HFFc6 (cell line): ENCODE measurements around the gene PHC2. TPM values are rescaled to one million over a fixed set of nuclear protein-coding genes. Genes with fewer than 3 reads are reported as not detected.
A peak's percentile ranks its signal among the peaks of the same experiment; 100 is the strongest.

Experiments used
- DNase-seq: peaks from one replicate; pipeline ENCODE4 v3.0.0-alpha.2; 2018
- H3K27ac Mint-ChIP-seq: 2 replicates; pipeline ENCODE4 v1.8.0; 2020; ENCODE audit warnings: mild to moderate bottlenecking, mixed read lengths
- H3K27me3 Mint-ChIP-seq: 2 replicates; pipeline ENCODE4 v1.8.0; 2021; ENCODE audit warnings: mild to moderate bottlenecking, moderate library complexity, mixed read lengths; ENCODE audit not compliant: insufficient read depth
- H3K36me3 Mint-ChIP-seq: 2 replicates; pipeline ENCODE4 v1.8.0; 2021; ENCODE audit warnings: low read depth, mixed read lengths
- H3K4me1 Mint-ChIP-seq: 2 replicates; pipeline ENCODE4 v1.8.0; 2020; ENCODE audit warnings: low read depth, mixed read lengths
- H3K4me3 Mint-ChIP-seq: 2 replicates; pipeline ENCODE4 v1.8.0; 2020; ENCODE audit warnings: mild to moderate bottlenecking, moderate library complexity, mixed read lengths
- H3K9me3 Mint-ChIP-seq: 2 replicates; pipeline ENCODE4 v1.8.0; 2020; ENCODE audit warnings: mild to moderate bottlenecking, mixed read lengths
- total RNA-seq, 6 experiments: library from RNA; stranded (reverse); fragmentation: NEBNext Ultra II Directional; extraction: Animal tissue kit (Norgen Biotek cat#: 25700); gene quantifications; 2 replicates in 1 of 6; 3 replicates in 5 of 6; pipeline ENCODE4 v1.2.3, GENCODE V29; 2021
- TF ChIP-seq, protein P1 (sequence below): fragments of 200-600 bp; sonication (generic); IDR thresholded peaks from 2 replicates; pipeline ENCODE4 v1.5.0; 2021; ENCODE audit warnings: antibody characterized with exemption, mild to moderate bottlenecking

PHC2 gene
- total RNA-seq, 6 experiments from 2014 or later, result 86.5 to 105 (median 99.6) TPM

GRCh38 chr1:33370301-33370700 lies 60.6 kb downstream of the PHC2 start:
- 0 out of 2 replicates have a peak, but pooled peaks cover 14% of the 10 kb centered on the region for H3K36me3 Mint-ChIP-seq
- peaks cover 54% of the 10 kb centered on the region for H3K4me1 Mint-ChIP-seq
- TF ChIP-seq, protein P1, sequence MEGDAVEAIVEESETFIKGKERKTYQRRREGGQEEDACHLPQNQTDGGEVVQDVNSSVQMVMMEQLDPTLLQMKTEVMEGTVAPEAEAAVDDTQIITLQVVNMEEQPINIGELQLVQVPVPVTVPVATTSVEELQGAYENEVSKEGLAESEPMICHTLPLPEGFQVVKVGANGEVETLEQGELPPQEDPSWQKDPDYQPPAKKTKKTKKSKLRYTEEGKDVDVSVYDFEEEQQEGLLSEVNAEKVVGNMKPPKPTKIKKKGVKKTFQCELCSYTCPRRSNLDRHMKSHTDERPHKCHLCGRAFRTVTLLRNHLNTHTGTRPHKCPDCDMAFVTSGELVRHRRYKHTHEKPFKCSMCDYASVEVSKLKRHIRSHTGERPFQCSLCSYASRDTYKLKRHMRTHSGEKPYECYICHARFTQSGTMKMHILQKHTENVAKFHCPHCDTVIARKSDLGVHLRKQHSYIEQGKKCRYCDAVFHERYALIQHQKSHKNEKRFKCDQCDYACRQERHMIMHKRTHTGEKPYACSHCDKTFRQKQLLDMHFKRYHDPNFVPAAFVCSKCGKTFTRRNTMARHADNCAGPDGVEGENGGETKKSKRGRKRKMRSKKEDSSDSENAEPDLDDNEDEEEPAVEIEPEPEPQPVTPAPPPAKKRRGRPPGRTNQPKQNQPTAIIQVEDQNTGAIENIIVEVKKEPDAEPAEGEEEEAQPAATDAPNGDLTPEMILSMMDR, result no peak
- H3K4me3 Mint-ChIP-seq, result no peak overlapping the region
- H3K27ac Mint-ChIP-seq, result peak overlapping the region; percentile 32
- DNase-seq, result peak; percentile 81
- peaks cover under 1% of the 10 kb centered on the region for H3K27me3 Mint-ChIP-seq
- no peaks in the 10 kb centered on the region for H3K9me3 Mint-ChIP-seq

- DNase-seq, result no peak
- Mint-ChIP-seq H3K27ac (no peak overlapping the region), H3K9me3 (no peaks in the 10 kb centered on the region), H3K27me3 (peaks cover 2% of the 10 kb centered on the region), H3K4me3 (no peak overlapping the region), H3K4me1 (peaks cover 53% of the 10 kb centered on the region), H3K36me3 (0 out of 2 replicates have a peak, but pooled peaks cover 14% of the 10 kb centered on the region)
- TF ChIP-seq, protein P1, result no peak
These were observed 61.1 kb downstream of the PHC2 start for GRCh38 chr1:33369764-33370163.

DNA sequence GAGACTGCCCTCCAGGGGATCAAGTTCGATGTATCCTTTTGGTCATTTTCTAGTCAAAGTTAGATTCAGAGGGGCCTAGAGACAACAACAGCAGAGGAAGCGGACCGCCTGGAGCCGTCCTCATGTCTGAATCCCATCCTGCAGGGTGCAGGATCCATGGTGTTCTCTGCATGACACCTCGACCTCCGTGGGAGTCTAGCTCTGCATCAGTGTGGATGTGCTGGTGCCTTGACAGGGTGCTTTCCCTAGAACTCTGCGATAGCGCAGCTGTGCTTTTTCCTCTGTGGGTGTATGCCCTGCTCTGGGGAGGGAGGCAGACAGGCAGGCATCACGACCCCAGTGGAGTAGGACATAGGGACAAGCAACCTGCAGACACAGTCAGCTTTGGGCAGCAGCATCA lies 61.8 kb downstream of the PHC2 start:
- TF ChIP-seq, protein P1, result no peak
- Mint-ChIP-seq H3K4me1 (peaks cover 53% of the 10 kb centered on the region), H3K4me3 (no peak overlapping the region), H3K27me3 (peaks cover 2% of the 10 kb centered on the region), H3K27ac (no peak overlapping the region), H3K36me3 (0 out of 2 replicates have a peak, but pooled peaks cover 14% of the 10 kb centered on the region), H3K9me3 (no peaks in the 10 kb centered on the region)
- no peak for DNase-seq

- peaks cover 52% of the 10 kb centered on the region for H3K4me1 Mint-ChIP-seq
- H3K27me3 Mint-ChIP-seq, result peaks cover 2% of the 10 kb centered on the region
- no peaks in the 10 kb centered on the region for H3K9me3 Mint-ChIP-seq
- no peak for DNase-seq
- no peak overlapping the region for H3K4me3 Mint-ChIP-seq
- no peak overlapping the region for H3K27ac Mint-ChIP-seq
- 0 out of 2 replicates have a peak, but pooled peaks cover 14% of the 10 kb centered on the region for H3K36me3 Mint-ChIP-seq
- TF ChIP-seq, protein P1, result no peak
These were observed 62.5 kb downstream of the PHC2 start for GRCh38 chr1:33368431-33368830.

GRCh38 chr1:33367485-33368405 lies 63.1 kb downstream of the PHC2 start:
- peaks cover 2% of the 10 kb centered on the region for H3K27me3 Mint-ChIP-seq
- no peak overlapping the region for H3K4me3 Mint-ChIP-seq
- peak overlapping the region; percentile 20; the same call in 1 of the 2 replicates for H3K27ac Mint-ChIP-seq
- TF ChIP-seq, protein P1, result peak; percentile 98
- 0 out of 2 replicates have a peak, but pooled peaks cover 14% of the 10 kb centered on the region for H3K36me3 Mint-ChIP-seq
- H3K4me1 Mint-ChIP-seq, result peaks cover 52% of the 10 kb centered on the region
- peak; percentile 73 for DNase-seq
- H3K9me3 Mint-ChIP-seq, result no peaks in the 10 kb centered on the region
